ENCODE results near the gene RCOR3.
A peak's percentile ranks its signal among the peaks of the same experiment; 100 is the strongest.
"Not testable (repeated sequence)": the region's sequence is repeated elsewhere in the genome, so short reads cannot be mapped to it uniquely, and the experiment has no call there.

RCOR3 gene

GRCh38 chr1:211260141-211261107 lies 1.3 kb downstream of the RCOR3 start:
- no peak overlapping the region for H3K9ac ChIP-seq (ENCODE audit: low read depth, low read length)
- H3K27ac ChIP-seq (ENCODE audit: low read depth, low read length) = peak overlapping the region; percentile 69
- H3K9me3 ChIP-seq (ENCODE audit: control insufficient read depth, insufficient read depth, low read length) = no peaks in the 10 kb centered on the region
- H3K4me1 ChIP-seq (ENCODE audit: control insufficient read depth, insufficient read depth, low read length) = peaks cover 23% of the 10 kb centered on the region
- H3K27me3 ChIP-seq (ENCODE audit: control insufficient read depth, insufficient read depth, low read length) = no peaks in the 10 kb centered on the region
- H3K36me3 ChIP-seq (ENCODE audit: control insufficient read depth, insufficient read depth, low read length) = peaks cover 14% of the 10 kb centered on the region
- peak overlapping the region; percentile 90 for H3K4me3 ChIP-seq (ENCODE audit: low read depth, low read length)

- peak overlapping the region; percentile 69 for H3K27ac ChIP-seq (ENCODE audit: low read depth, low read length)
- peaks cover 23% of the 10 kb centered on the region for H3K4me1 ChIP-seq (ENCODE audit: control insufficient read depth, insufficient read depth, low read length)
- H3K27me3 ChIP-seq (ENCODE audit: control insufficient read depth, insufficient read depth, low read length) = no peaks in the 10 kb centered on the region
- no peak overlapping the region for H3K9ac ChIP-seq (ENCODE audit: low read depth, low read length)
- H3K36me3 ChIP-seq (ENCODE audit: control insufficient read depth, insufficient read depth, low read length) = peaks cover 19% of the 10 kb centered on the region
- no peaks in the 10 kb centered on the region for H3K9me3 ChIP-seq (ENCODE audit: control insufficient read depth, insufficient read depth, low read length)
- H3K4me3 ChIP-seq (ENCODE audit: low read depth, low read length) = peak overlapping the region; percentile 90
Measured at GRCh38 chr1:211261229-211261628, 2.1 kb downstream of the RCOR3 start.

GRCh38 chr1:211263022-211263421 lies 3.9 kb downstream of the RCOR3 start:
- H3K27me3 ChIP-seq (ENCODE audit: control insufficient read depth, insufficient read depth, low read length); H3K9me3 ChIP-seq (ENCODE audit: control insufficient read depth, insufficient read depth, low read length); H3K27ac ChIP-seq (ENCODE audit: low read depth, low read length); H3K4me1 ChIP-seq (ENCODE audit: control insufficient read depth, insufficient read depth, low read length); H3K4me3 ChIP-seq (ENCODE audit: low read depth, low read length); H3K9ac ChIP-seq (ENCODE audit: low read depth, low read length): not testable (repeated sequence)
- H3K36me3 ChIP-seq (ENCODE audit: control insufficient read depth, insufficient read depth, low read length) = peaks cover 29% of the 10 kb centered on the region

GRCh38 chr1:211267204-211267857 lies 8.2 kb downstream of the RCOR3 start:
- Histone ChIP-seq H3K36me3 (ENCODE audit: control insufficient read depth, insufficient read depth, low read length) (peaks cover 41% of the 10 kb centered on the region), H3K27ac (ENCODE audit: low read depth, low read length) (no peak overlapping the region), H3K9me3 (ENCODE audit: control insufficient read depth, insufficient read depth, low read length) (no peaks in the 10 kb centered on the region), H3K4me1 (ENCODE audit: control insufficient read depth, insufficient read depth, low read length) (no peaks in the 10 kb centered on the region), H3K9ac (ENCODE audit: low read depth, low read length) (no peak overlapping the region), H3K4me3 (ENCODE audit: low read depth, low read length) (no peak overlapping the region), H3K27me3 (ENCODE audit: control insufficient read depth, insufficient read depth, low read length) (no peaks in the 10 kb centered on the region)

- Histone ChIP-seq H3K27ac (ENCODE audit: low read depth, low read length) (no peak overlapping the region), H3K9ac (ENCODE audit: low read depth, low read length) (no peak overlapping the region), H3K9me3 (ENCODE audit: control insufficient read depth, insufficient read depth, low read length) (no peaks in the 10 kb centered on the region), H3K36me3 (ENCODE audit: control insufficient read depth, insufficient read depth, low read length) (peaks cover 82% of the 10 kb centered on the region), H3K27me3 (ENCODE audit: control insufficient read depth, insufficient read depth, low read length) (no peaks in the 10 kb centered on the region), H3K4me3 (ENCODE audit: low read depth, low read length) (no peak overlapping the region), H3K4me1 (ENCODE audit: control insufficient read depth, insufficient read depth, low read length) (peaks cover 7% of the 10 kb centered on the region; the same call in 1 of the 2 replicates)
Measured at GRCh38 chr1:211279340-211279739, 20.2 kb downstream of the RCOR3 start.

- peaks cover 7% of the 10 kb centered on the region; the same call in 1 of the 2 replicates for H3K4me1 ChIP-seq (ENCODE audit: control insufficient read depth, insufficient read depth, low read length)
- peaks cover 78% of the 10 kb centered on the region for H3K36me3 ChIP-seq (ENCODE audit: control insufficient read depth, insufficient read depth, low read length)
- H3K27me3 ChIP-seq (ENCODE audit: control insufficient read depth, insufficient read depth, low read length) = no peaks in the 10 kb centered on the region
- H3K4me3 ChIP-seq (ENCODE audit: low read depth, low read length) = no peak overlapping the region
- no peak overlapping the region for H3K27ac ChIP-seq (ENCODE audit: low read depth, low read length)
- H3K9ac ChIP-seq (ENCODE audit: low read depth, low read length) = no peak overlapping the region
- no peaks in the 10 kb centered on the region for H3K9me3 ChIP-seq (ENCODE audit: control insufficient read depth, insufficient read depth, low read length)
Measured at GRCh38 chr1:211280910-211281309, 21.7 kb downstream of the RCOR3 start.

GRCh38 chr1:211281320-211282022 lies 22.3 kb downstream of the RCOR3 start:
- H3K27me3 ChIP-seq (ENCODE audit: control insufficient read depth, insufficient read depth, low read length) = no peaks in the 10 kb centered on the region
- peaks cover 7% of the 10 kb centered on the region; the same call in 1 of the 2 replicates for H3K4me1 ChIP-seq (ENCODE audit: control insufficient read depth, insufficient read depth, low read length)
- no peak overlapping the region for H3K27ac ChIP-seq (ENCODE audit: low read depth, low read length)
- H3K36me3 ChIP-seq (ENCODE audit: control insufficient read depth, insufficient read depth, low read length) = peaks cover 72% of the 10 kb centered on the region
- H3K4me3 ChIP-seq (ENCODE audit: low read depth, low read length) = no peak overlapping the region
- H3K9ac ChIP-seq (ENCODE audit: low read depth, low read length) = no peak overlapping the region
- H3K9me3 ChIP-seq (ENCODE audit: control insufficient read depth, insufficient read depth, low read length) = no peaks in the 10 kb centered on the region

GRCh38 chr1:211282023-211282373 lies 22.8 kb downstream of the RCOR3 start:
- Histone ChIP-seq H3K27ac (ENCODE audit: low read depth, low read length) (no peak overlapping the region), H3K4me3 (ENCODE audit: low read depth, low read length) (no peak overlapping the region), H3K9me3 (ENCODE audit: control insufficient read depth, insufficient read depth, low read length) (no peaks in the 10 kb centered on the region), H3K36me3 (ENCODE audit: control insufficient read depth, insufficient read depth, low read length) (peaks cover 72% of the 10 kb centered on the region), H3K27me3 (ENCODE audit: control insufficient read depth, insufficient read depth, low read length) (no peaks in the 10 kb centered on the region), H3K9ac (ENCODE audit: low read depth, low read length) (no peak overlapping the region), H3K4me1 (ENCODE audit: control insufficient read depth, insufficient read depth, low read length) (peaks cover 7% of the 10 kb centered on the region; the same call in 1 of the 2 replicates)

GRCh38 chr1:211285196-211285595 lies 26.0 kb downstream of the RCOR3 start:
- no peak overlapping the region for H3K27ac ChIP-seq (ENCODE audit: low read depth, low read length)
- peaks cover 70% of the 10 kb centered on the region for H3K36me3 ChIP-seq (ENCODE audit: control insufficient read depth, insufficient read depth, low read length)
- no peaks in the 10 kb centered on the region for H3K9me3 ChIP-seq (ENCODE audit: control insufficient read depth, insufficient read depth, low read length)
- no peak overlapping the region for H3K9ac ChIP-seq (ENCODE audit: low read depth, low read length)
- H3K4me3 ChIP-seq (ENCODE audit: low read depth, low read length) = no peak overlapping the region
- H3K4me1 ChIP-seq (ENCODE audit: control insufficient read depth, insufficient read depth, low read length) = peaks cover 7% of the 10 kb centered on the region; the same call in 1 of the 2 replicates
- H3K27me3 ChIP-seq (ENCODE audit: control insufficient read depth, insufficient read depth, low read length) = no peaks in the 10 kb centered on the region

- H3K27me3 ChIP-seq (ENCODE audit: control insufficient read depth, insufficient read depth, low read length) = no peaks in the 10 kb centered on the region
- peaks cover 72% of the 10 kb centered on the region for H3K36me3 ChIP-seq (ENCODE audit: control insufficient read depth, insufficient read depth, low read length)
- H3K27ac ChIP-seq (ENCODE audit: low read depth, low read length) = no peak overlapping the region
- H3K9ac ChIP-seq (ENCODE audit: low read depth, low read length) = no peak overlapping the region
- H3K4me3 ChIP-seq (ENCODE audit: low read depth, low read length) = no peak overlapping the region
- H3K9me3 ChIP-seq (ENCODE audit: control insufficient read depth, insufficient read depth, low read length) = no peaks in the 10 kb centered on the region
- H3K4me1 ChIP-seq (ENCODE audit: control insufficient read depth, insufficient read depth, low read length) = no peaks in the 10 kb centered on the region
Measured at GRCh38 chr1:211287218-211287617, 28.1 kb downstream of the RCOR3 start.

All from HUES48 (cell line).